Astrocyte of the cerebellum (primary cell): ENCODE results near the gene SYTL5.
"Not testable (repeated sequence)": the region's sequence is repeated elsewhere in the genome, so short reads cannot be mapped to it uniquely, and the experiment has no call there.

Source experiments
- DNase-seq: peaks from one replicate; pipeline ENCODE4 v3.0.0-alpha.2; 2011; ENCODE audit warnings: low read depth
- H3K4me3 ChIP-seq: 2 replicates; pipeline ENCODE4 v1.5.1; 2011; ENCODE audit warnings: mild to moderate bottlenecking, low read depth, low read length, moderate library complexity
- in situ Hi-C: cut with HindIII; loops from 2 replicates; pipeline ENCODE4 v1.10.0; 2017; ENCODE audit warnings: low sequenced_read_pairs
- TF ChIP-seq, protein P1 (sequence below): IDR thresholded peaks from 2 replicates; pipeline ENCODE4 v1.5.1; 2012; ENCODE audit warnings: low read length, low read depth, moderate library complexity, mild to moderate bottlenecking; ENCODE audit errors: missing control alignments

SYTL5 gene

DNA sequence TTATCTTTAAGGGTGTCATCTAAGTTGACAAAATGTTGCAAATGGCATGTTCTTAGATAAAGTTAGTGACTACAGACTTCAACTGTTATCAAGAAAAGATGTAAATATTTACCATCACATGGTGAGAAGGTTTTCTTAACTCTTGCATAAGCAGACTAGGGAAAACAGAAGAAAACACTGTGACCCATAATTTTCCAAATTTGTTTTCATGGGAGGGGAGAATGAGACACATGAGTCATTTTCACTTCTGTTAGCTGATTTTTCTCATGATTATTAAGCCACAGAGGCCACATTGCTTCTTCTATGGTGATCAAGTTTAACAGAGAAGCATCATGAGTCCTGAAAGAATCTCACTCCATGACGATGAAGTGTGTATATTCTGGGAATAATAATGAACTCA lies 30.2 kb upstream of the SYTL5 start:
- in situ Hi-C loops = no loop called here
- no peak for DNase-seq
- TF ChIP-seq, protein P1, sequence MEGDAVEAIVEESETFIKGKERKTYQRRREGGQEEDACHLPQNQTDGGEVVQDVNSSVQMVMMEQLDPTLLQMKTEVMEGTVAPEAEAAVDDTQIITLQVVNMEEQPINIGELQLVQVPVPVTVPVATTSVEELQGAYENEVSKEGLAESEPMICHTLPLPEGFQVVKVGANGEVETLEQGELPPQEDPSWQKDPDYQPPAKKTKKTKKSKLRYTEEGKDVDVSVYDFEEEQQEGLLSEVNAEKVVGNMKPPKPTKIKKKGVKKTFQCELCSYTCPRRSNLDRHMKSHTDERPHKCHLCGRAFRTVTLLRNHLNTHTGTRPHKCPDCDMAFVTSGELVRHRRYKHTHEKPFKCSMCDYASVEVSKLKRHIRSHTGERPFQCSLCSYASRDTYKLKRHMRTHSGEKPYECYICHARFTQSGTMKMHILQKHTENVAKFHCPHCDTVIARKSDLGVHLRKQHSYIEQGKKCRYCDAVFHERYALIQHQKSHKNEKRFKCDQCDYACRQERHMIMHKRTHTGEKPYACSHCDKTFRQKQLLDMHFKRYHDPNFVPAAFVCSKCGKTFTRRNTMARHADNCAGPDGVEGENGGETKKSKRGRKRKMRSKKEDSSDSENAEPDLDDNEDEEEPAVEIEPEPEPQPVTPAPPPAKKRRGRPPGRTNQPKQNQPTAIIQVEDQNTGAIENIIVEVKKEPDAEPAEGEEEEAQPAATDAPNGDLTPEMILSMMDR = no peak
- H3K4me3 ChIP-seq = no peak overlapping the region

DNA sequence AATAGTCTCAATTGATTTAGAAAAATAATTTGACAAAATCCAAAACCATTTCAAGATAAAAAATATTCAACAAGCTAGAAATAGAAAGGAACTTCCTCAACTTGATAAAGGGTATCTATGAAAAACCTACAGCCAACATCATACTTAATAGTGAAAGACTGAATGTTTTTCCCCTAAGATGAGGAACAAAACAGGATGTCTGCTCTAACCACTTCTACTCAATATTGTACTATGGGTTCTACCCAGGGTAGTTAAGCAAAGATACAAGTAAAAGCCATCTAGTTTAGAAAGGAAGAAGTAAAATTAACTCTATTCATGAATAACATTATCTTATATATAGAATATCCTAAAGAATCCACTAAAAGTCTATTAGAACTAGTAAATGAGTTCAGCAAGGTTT lies 21.5 kb upstream of the SYTL5 start:
- TF ChIP-seq, protein P1 = no peak
- no peak overlapping the region for H3K4me3 ChIP-seq
- DNase-seq = no peak
- in situ Hi-C loops = no loop called here

DNA sequence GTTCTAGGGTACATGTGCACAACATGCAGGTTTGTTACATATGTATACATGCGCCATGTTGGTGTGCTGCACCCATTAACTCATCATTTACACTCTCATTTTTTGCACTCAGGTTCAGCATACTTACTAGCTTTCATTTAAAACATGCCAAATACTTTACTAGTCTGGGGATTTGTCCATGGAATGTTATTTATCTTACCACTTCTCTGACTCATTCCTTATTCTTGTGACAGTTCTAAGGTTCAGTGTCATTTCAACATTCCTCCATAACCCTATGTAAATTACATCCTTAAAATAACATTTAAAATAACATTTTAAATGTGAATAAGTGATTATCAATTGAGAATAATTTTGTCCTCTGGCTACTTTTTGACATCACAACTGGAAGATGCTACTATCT lies 19.5 kb upstream of the SYTL5 start:
- in situ Hi-C loops = no loop called here
- H3K4me3 ChIP-seq = no peak overlapping the region
- peak; percentile 18 for DNase-seq
- TF ChIP-seq, protein P1 = no peak

DNA sequence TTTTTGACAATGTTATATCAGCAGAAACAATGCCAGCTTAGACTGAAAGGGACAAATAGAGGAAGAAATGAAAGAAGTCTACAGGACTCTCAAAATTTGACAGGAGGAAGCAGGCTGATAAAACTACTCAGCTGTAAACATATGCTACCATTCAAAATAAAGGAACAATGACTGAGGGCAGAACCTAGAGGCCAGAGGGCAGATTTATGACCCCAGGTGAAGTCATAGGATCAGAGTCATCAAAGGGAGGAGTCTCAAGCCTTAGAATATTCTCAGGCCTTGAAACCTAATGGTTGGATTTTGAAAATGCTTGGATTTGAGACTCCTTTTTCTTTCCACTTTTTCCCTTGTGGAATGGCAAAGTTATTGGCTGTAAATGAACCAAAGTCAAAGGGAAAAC lies 17.0 kb upstream of the SYTL5 start:
- in situ Hi-C loops = no loop called here
- DNase-seq = no peak
- no peak overlapping the region for H3K4me3 ChIP-seq
- TF ChIP-seq, protein P1 = no peak

DNA sequence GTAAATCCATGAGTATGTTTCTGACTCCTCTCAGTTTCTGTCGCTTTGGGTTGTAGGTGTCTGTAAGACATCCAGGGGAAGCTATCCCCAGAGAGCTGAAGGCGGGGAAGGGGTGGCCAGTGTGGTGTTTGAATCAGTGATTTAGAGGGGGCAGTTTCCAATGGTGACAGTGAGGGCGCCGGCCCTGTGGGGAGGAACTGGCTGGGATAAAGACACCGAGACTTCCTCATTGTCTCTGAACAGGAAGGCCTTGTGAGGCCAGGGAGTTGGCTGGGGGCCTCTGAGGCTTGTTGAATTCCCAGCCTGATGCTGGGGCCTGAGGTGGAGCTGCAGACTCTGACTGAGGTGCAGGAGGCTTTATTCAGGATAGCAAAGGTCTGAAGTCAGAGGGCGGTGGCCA lies 15.1 kb upstream of the SYTL5 start:
- in situ Hi-C loops, DNase-seq, H3K4me3 ChIP-seq: not testable (repeated sequence)

DNA sequence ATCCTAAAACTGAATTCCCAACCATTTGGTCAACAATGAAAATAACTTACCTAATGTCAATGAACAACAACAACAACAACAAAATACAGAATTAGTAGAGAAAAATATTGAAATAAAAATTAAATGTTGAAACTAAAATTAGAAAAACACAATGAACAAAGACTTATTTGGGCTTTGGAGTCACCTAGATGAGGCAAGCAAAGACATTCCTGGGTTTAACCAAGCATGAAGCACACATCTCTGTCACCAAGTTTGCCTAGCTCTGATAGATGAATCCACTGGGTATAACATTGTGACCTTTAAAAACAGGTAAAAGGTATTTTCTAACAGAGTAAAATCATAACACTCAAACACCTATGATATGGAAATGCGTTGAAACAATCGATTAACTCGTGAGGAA lies 13.2 kb upstream of the SYTL5 start:
- no peak for DNase-seq
- in situ Hi-C loops = no loop called here
- TF ChIP-seq, protein P1 = no peak
- H3K4me3 ChIP-seq = no peak overlapping the region

DNA sequence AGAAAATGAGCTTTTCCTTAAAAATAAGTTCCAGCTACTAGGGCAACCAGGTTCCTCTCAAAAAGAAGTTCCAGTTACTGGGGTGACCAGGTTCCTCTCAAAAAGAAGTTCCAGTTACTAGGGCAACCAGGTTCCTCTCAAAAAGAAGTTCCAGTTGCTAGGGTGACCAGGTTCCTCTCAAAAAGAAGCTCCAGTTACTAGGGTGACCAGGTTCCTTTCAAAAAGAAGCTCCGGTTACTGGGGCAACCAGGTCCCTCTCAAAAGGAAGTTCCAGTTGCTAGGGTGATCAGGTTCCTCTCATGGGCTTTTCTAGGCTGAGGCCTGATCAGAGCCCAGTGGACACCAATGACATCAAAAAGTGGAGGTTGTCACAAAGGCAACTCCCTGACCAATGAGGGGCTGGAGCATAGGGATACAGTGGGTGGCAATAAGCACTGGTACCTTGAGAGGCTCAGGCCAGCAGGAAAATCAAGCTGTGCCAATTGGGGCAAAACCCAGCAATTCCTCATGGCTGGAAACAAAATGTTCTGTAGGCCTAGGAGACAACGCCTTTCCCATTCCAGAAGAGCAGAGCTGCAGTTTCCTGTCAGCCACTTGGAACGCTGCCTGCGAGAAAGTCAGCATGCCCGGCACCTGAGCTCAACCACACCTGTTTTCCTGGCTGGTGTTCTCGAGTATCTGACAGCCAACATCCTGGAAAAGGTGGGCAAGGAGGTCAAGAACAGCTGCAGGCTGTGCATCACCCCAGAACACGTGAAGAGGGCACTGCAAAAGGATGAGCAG lies 12.3 kb upstream of the SYTL5 start:
- in situ Hi-C loops = no loop called here
- H3K4me3 ChIP-seq = no peak overlapping the region
- TF ChIP-seq, protein P1 = no peak
- DNase-seq = no peak
